Thyroid gland (tissue), 4 donors: ENCODE measurements around the gene NPW.

Experiments
- CTCF ChIP-seq, 6 experiments: fragments of 200-600 bp in 3 of 6; fragments of 450-650 bp in 3 of 6; sonication (generic) in 3 of 6; IDR thresholded peaks; one replicate each; pipeline ENCODE4 v1.5.1; 2016 to 2019; ENCODE audit warnings: antibody characterized with exemption in 6 of 6, mild to moderate bottlenecking in 2 of 6, inconsistent platforms in 1 of 6, moderate library complexity in 1 of 6
- POLR2A ChIP-seq, 2 donors: fragments of 450-650 bp; IDR thresholded peaks; one replicate each; pipeline ENCODE4 v1.6.1; 2017; ENCODE audit warnings: antibody characterized with exemption in 2 of 2, mild to moderate bottlenecking in 2 of 2, moderate library complexity in 1 of 2

GRCh38 chr16:1978476-1979120 is 41.0 kb upstream of the NPW start:
- TF ChIP-seq CTCF (IDR thresholded peaks at IDR 0.05) = no peak
- no peak for TF ChIP-seq POLR2A (IDR thresholded peaks at IDR 0.05)
